Measurements from ENCODE around the gene YTHDF1.
"Not testable (repeated sequence)": the region's sequence is repeated elsewhere in the genome, so short reads cannot be mapped to it uniquely, and the experiment has no call there.

The YTHDF1 gene

GRCh38 chr20:63171991-63172390, 43.9 kb downstream of the YTHDF1 start:
- DNase-seq (ENCODE audit: low read depth in 2 of 2) = no peak

- DNase-seq (ENCODE audit: low read depth in 2 of 2) = no peak
Observed at GRCh38 chr20:63169681-63170080, 46.2 kb downstream of the YTHDF1 start.

GRCh38 chr20:63168861-63169260, 47.1 kb downstream of the YTHDF1 start:
- DNase-seq (ENCODE audit: low read depth in 2 of 2) = no peak

DNA sequence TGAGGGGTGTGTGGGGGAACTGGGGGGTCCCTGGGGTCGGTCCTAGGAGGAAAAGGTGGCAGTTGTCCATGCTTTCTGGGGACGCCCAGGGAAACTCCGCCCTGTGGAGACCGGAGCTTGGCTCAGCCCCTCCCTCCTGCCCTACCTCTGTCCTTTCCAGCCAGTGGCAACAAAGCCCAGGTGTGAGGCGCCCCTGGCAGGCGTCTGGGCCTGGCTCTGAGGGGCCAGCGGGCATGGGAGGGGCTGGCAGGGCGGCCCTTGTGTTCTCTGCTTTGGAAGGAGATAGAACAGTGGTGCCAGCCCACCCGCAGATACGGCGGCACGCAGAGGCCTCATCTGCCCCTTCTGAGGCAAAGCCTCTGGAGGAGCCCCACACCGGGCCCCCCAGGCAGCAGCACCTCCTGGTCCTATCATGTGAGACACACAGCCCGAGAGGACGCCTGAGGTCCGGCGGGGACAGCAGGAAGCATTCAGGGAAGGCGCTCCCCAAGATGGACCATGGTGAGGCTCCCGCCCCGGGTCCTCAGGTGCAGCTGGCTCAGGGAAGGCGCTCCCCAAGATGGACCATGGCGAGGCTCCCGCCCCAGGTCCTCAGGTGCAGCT, 47.9 kb downstream of the YTHDF1 start:
- no peak for DNase-seq (ENCODE audit: low read depth in 2 of 2)

- DNase-seq (ENCODE audit: low read depth in 2 of 2) = no peak
Observed at GRCh38 chr20:63167026-63167917, 48.7 kb downstream of the YTHDF1 start.

DNA sequence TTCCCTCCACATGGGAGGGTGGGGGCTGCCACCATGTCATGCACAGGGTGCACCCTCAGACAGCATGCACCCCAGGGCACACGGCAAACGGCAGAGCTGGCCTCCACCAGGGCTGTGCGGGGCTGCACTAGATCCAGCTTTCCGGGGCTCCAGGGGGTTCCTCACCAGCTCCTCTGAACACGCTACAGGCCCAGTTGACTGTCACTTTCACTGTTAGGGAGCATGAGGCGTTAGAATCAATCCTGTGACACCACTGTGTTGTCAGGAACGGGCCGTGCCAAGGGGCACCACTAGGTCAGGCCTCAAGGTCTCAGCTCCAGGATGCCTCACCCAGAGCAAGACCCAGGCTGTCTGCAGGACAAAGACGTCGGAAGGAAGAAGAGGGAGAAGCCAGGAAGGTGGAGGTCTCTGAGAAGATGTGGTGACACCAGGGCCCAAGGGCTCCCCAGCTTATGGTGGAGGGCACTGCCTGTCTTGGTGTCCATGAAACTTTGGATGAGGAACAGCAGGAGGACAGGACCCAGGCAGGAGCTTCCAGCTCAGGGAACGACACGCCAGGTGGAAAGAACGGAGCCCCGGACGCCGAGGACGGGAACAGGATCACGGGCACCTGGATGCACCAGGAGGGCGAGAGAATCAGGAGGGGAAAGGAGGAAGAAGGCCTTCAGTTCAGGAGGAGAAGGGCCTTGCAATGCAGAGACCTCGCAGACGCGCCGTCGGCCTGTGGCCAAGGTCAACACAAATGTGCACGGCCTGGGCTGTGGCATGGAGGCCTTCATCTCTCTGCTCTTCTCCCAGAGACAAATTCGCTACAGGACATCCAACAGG, 49.5 kb downstream of the YTHDF1 start:
- no peak for DNase-seq (ENCODE audit: low read depth in 2 of 2)

- no peak for DNase-seq (ENCODE audit: low read depth in 2 of 2)
Observed at GRCh38 chr20:63165356-63166192, 50.4 kb downstream of the YTHDF1 start.

DNA sequence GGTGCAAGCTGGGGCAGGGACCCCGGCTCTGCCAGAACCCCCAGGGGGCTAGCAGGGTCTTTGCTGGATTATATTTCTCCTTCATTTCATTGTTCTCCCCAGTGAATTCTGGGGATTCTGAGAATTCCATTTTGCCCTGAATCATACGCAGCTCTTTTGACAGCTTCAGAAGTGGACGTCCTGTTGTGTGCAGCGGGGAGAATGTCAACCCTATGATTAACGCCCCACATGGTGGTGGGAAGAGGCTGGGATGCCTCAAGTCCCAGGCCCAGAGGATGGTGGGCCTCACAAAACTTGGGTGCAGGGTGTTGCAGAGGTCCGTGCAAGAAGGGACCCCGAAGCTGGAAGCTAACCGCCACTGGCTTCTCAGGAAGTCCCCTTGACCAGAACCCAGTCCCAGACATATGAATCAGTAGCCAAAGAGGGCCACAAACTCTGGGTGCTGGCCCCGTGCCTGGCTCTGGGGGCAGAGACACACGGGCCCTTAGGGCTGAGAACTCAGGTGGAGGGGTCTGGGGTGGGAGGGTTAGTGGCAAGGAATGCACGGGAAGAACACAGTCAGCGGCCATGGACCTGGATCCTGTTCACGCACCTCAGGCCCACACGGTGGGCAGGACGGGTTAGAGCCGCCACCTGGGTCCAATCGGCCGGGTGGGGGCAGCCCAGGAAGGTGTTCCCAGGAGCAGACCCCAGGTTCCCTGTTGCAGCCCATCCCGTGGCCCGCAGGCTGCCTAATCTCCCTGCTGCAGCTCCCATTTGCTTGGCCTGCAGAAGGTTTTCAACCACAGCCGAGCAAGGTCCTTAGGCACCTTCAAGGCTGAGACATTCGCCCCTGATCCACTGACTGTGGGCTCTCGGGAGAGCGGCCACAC, 51.2 kb downstream of the YTHDF1 start:
- no peak for DNase-seq (ENCODE audit: low read depth in 2 of 2)

DNA sequence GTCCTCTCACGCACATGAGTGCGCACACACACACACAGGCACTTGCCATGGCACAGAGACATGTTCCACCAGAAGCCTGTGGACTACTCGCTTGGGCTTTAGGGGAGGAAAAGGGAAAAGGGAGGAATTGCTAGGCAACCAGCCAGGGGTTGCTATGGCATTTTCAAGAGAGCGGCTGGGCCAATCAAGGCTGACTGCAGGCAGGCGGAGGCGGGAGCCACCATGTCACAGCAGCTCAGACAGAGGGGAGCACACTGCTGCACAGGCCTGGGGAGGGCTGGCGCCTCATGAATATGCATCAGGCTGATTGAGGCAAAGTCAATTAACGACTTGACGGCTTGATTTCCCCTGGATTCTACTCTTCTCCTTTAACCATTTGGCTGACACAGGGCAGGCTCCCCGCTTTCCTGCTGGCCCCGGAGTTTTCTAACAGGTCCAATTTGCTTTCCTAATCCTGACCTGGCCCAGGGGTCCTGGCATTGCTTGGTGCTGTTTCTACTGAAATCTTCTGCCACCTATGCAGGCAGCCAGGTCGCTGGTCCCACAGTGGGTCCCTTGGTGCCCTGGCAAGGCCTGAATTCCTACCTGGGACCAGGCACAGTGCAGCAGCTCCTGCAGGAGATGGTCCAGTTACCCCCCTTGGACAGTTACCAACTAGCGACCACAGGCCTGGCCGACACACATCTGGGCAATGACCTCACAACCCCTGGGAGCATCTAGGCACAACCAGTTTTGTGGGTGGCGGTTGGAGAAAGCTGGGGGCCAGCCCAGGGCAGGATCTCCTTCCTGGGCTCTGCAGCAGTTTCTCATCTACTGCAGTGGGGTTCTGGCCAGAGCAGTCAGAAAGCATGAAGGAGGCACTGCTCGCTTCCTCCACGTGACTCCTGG, 52.1 kb downstream of the YTHDF1 start:
- DNase-seq (ENCODE audit: low read depth in 2 of 2) = no peak

GRCh38 chr20:63163171-63163570, 52.8 kb downstream of the YTHDF1 start:
- no peak for DNase-seq (ENCODE audit: low read depth in 2 of 2)

DNA sequence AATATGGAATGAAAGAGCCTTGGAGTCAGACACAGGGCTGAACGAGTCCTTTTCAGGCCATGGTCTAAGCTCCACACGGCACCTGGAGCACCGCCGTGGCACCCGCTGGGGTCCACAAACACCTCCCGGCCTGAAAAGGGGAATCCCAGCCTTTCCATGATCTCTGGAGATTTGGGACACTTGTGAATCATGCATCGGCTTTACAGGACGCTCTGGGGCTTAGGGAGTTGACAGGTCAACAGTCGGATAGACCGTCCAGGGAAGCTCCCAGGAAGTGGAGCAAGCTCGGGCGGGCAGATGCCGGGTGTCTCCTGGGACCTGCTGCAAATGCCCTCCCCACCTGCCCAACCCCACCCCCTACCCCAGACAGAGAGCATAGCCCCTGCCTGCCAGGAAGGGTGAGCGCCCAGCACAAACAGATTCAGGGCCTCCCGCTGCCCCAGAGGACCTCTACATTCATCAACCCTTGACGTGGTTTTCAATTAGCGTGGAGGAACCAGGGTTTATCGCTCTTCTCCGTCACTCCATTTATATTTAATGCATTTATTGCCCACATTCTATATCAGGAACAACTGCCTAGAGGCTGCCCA, 53.6 kb downstream of the YTHDF1 start:
- no peak for DNase-seq (ENCODE audit: low read depth in 2 of 2)

GRCh38 chr20:63161176-63161651, 54.7 kb downstream of the YTHDF1 start:
- no peak for DNase-seq (ENCODE audit: low read depth in 2 of 2)

DNA sequence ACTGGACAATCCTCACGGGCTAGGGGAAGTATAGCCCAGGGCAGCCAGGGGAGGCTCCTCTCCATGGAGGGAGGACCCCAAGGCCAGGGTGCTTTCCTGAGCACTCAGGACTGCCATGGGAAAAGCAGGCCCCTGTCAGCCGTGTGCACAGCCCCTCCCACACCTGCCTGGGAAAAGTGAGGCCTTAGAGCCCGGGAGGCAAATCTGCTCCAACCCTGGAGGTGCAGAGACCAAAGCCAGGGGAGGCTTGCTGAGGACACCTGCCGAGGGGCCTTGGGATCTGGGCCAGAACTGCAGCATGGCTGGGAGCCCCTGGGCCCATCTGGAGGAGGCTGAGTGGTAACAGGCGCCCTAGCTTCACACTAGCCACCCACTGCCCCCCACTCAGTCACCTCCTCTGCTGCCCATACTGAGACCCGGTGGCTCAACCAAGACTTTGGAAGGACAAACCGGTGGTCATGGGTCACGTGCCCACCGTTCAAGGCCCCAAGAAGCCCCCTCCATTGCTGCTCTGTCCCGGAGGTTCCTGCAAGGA, 55.2 kb downstream of the YTHDF1 start:
- no peak for DNase-seq (ENCODE audit: low read depth in 2 of 2)

DNA sequence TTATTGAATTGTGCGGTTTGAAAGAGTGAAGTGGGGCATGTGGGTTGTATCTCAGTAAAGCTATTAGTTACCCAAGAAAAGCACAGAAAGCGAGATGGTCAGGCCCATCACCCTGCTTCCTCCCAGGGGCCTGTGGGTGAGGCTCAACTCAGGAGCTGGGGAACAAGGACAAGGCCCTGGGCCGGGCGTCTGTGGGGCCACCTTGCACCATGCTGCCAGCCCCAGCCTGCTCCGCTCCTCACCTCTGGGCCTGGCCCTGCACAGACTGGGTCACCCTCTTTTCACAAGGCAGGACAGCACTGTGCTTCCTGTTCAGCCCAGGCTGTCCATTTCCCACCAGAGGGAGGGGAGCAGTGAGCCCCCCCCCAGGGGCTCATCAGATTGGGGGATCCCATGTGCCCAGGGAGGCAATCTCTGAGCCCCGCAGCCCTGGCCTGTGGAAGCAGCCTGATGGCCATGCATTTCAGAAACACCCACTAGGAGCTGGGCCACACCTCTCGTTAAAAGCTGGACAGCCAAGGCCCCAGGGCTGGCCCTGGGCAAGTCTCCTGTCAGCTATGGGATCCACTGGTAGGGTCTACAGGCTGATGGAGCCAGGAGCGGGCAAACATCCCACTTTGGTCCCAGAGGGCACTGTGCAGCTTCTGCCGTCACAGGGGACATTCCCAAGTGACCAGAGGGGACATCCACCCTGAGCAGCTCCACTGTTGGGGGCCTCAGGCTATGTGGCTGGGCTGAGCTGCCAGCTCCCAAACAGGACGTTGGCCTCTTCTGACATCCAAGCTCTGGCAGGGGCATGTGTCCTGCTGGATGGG, 55.9 kb downstream of the YTHDF1 start:
- no peak for DNase-seq (ENCODE audit: low read depth in 2 of 2)

- DNase-seq (ENCODE audit: low read depth in 2 of 2) = not testable (repeated sequence)
Observed at GRCh38 chr20:63159251-63159650, 56.7 kb downstream of the YTHDF1 start.

- no peak for DNase-seq (ENCODE audit: low read depth in 2 of 2)
Observed at GRCh38 chr20:63158845-63159244, 57.1 kb downstream of the YTHDF1 start.

- DNase-seq (ENCODE audit: low read depth in 2 of 2) = no peak
Observed at GRCh38 chr20:63158352-63158751, 57.6 kb downstream of the YTHDF1 start.

DNA sequence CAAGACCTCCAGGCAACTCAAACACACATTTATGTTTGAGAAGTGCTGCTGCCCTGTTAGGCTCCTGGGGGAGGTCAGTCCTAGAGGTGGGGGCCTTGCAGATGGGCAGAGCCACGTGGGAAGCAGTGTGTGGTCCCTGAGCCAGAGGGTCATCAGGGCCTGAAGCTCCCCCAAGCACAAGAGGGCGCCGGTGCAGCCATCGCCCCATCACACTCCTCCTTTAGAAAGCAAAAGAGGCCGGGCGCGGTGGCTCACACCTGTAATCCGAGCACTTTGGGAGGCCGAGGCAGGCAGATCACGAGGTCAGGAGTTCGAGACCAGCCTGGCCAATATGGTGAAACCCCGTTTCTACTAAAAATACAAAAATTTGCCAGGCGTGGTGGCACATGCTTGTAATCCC, 58.5 kb downstream of the YTHDF1 start:
- DNase-seq (ENCODE audit: low read depth in 2 of 2) = not testable (repeated sequence)

Measured in stimulated activated CD8-positive, alpha-beta memory T cell treated with anti-CD3 and anti-CD28 coated beads, Interleukin-2, amount 100 ng/mL, for 48 hours (primary cell).